ENCODE measurements around the gene CYB5D1.

GRCh38 chr17:7843536-7844291 lies 14.1 kb upstream of the CYB5D1 start:
- TF ChIP-seq CTCF (IDR thresholded peaks at IDR 0.05; ENCODE audit: control extremely low read depth in 1 of 3, insufficient read depth in 1 of 3, low read depth in 1 of 3, low read length in 3 of 3) = no peak
- no peak for TF ChIP-seq ATF3 (IDR thresholded peaks at IDR 0.05; ENCODE audit: insufficient read depth, low read depth, low read length)
- TF ChIP-seq CTBP2 (IDR thresholded peaks at IDR 0.05; ENCODE audit: borderline replicate concordance, insufficient read depth, insufficient read length, low read length) = peak; percentile 74
- TF ChIP-seq POLR2AphosphoS5 (IDR thresholded peaks at IDR 0.05; ENCODE audit: low read depth, low read length) = no peak
- TF ChIP-seq SIN3A (conservative IDR thresholded peaks at IDR 0.05 in 1 of 2, IDR thresholded peaks at IDR 0.05 in 1 of 2; ENCODE audit: low read depth in 1 of 2, low read length in 2 of 2) = no peak
- TF ChIP-seq RAD21 (IDR thresholded peaks at IDR 0.05 in 1 of 2, conservative IDR thresholded peaks at IDR 0.05 in 1 of 2; ENCODE audit: low read depth in 2 of 2, low read length in 2 of 2) = no peak
- TF ChIP-seq SP1 (IDR thresholded peaks at IDR 0.05; ENCODE audit: low read depth, low read length) = 0 out of 2 replicates have a peak, but pooled peaks have one; percentile 8
- no peak for TF ChIP-seq CBX5 (IDR thresholded peaks at IDR 0.05; ENCODE audit: low read depth, low read length)
- TF ChIP-seq MAX (IDR thresholded peaks at IDR 0.05) = no peak

All from H1 (cell line).